Measurements from ENCODE around the gene MARF1. TPM values are rescaled to one million over a fixed set of nuclear protein-coding genes. Genes with fewer than 3 reads are reported as not detected.
"Not testable (repeated sequence)": the region's sequence is repeated elsewhere in the genome, so short reads cannot be mapped to it uniquely, and the experiment has no call there.

Gene MARF1
- total and polyA plus RNA-seq, 3 experiments from 2014 or later: 16.9 to 75.3 (median 69.0) TPM

DNA sequence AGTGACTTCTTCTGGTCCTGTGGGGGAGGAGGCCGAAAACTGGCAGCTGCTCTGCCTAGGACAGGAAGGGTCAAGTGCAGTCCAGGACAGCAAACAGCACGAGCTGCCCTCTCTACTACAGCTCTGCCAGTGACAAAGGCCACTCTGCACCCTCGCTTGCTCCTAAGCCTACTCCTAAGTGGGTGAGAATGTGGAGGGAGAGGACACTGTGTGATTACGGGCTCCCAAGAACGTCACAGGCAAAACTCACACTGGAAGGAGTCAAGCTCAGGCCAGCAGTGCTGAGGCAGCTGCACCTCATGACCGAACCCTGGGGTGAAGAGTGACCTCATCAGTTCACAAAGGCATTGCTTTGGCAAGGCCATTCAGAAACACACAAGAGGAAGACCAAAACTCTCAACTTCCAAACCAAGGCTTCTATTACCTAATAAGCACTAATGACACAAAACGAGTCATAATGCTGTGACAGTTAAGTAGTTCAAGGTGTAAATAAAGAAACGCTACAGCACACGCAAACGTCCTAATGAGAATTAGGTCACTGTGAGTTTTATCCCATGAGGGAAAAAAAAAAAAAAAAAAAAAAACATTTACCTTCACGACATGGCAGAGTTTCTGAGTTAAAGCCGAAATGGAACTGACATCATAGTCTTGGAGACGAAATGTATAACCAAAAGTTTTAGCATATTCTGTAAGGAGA, 35.1 kb downstream of the MARF1 start:
- H3K27me3 ChIP-seq (ENCODE audit: insufficient read depth, low read length, poor library complexity, severe bottlenecking): no peaks in the 10 kb centered on the region
- POLR2A ChIA-PET: no interaction called here
- peak overlapping the region in 2 of 8 donors; percentile 15 to 63 for H3K27ac Mint-ChIP-seq
- H3K27ac ChIP-seq (ENCODE audit: low read depth, low read length): no peak overlapping the region
- H3K4me3 ChIP-seq (ENCODE audit: low read length): no peak overlapping the region
- H3K9me3 Mint-ChIP-seq: no peaks in the 10 kb centered on the region
- peaks cover 3 to 12% (median 8%) of the 10 kb centered on the region in 3 donors for H3K4me1 Mint-ChIP-seq
- no peaks in the 10 kb centered on the region for H3K9me3 ChIP-seq (ENCODE audit: low read length)
- H3K4me3 Mint-ChIP-seq: no peak overlapping the region
- no peak for DNase-seq
- H3K4me1 ChIP-seq (ENCODE audit: insufficient read depth, low read length): no peaks in the 10 kb centered on the region
- peaks cover 85% of the 10 kb centered on the region for H3K36me3 ChIP-seq (ENCODE audit: insufficient read depth, low read length)
- H3K36me3 Mint-ChIP-seq: peaks cover 31 to 98% (median 55%) of the 10 kb centered on the region in 3 donors
- CTCF ChIA-PET: interaction anchor here (1.0 kb wide), 1 partner anchor 52 kb away, joined by 4 read pairs; no protein-coding TSS in a partner anchor
- no peaks in the 10 kb centered on the region for H3K27me3 Mint-ChIP-seq

DNA sequence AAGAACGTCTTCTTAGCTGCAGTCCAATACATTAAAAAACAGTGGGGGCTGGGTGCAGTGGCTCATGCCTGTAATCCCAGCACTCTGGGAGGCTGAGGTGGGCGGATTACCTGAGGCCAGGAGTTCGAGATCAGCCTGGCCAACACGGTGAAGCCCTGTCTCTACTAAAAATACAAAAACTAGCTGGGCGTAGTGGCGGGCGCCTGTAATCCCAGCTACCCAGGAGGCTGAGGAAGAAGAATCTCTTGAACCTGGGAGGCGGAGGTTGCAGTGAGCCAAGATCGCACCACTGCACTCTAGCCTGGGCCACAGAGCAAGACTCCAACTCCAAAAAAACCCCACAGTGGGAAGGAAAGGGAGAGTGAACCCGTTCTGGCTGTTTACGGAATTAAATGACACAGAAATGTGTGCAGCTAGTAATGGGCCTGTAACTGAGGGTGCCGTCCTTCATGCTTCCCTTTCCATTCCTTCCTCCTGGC, 35.7 kb downstream of the MARF1 start:
- H3K4me3 ChIP-seq (ENCODE audit: low read length); H3K27ac ChIP-seq (ENCODE audit: low read depth, low read length); DNase-seq; H3K9me3 ChIP-seq (ENCODE audit: low read length); POLR2A ChIA-PET; H3K9me3 Mint-ChIP-seq; H3K4me3 Mint-ChIP-seq; H3K27me3 ChIP-seq (ENCODE audit: insufficient read depth, low read length, poor library complexity, severe bottlenecking); CTCF ChIA-PET; H3K4me1 ChIP-seq (ENCODE audit: insufficient read depth, low read length); H3K27me3 Mint-ChIP-seq: not testable (repeated sequence)
- Mint-ChIP-seq H3K4me1 (peaks cover 3 to 12% (median 8%) of the 10 kb centered on the region in 3 donors), H3K36me3 (peaks cover 34 to 98% (median 53%) of the 10 kb centered on the region in 3 donors), H3K27ac (peak overlapping the region in 4 of 8 donors; percentile 59 to 80 (median 77))
- H3K36me3 ChIP-seq (ENCODE audit: insufficient read depth, low read length): peaks cover 85% of the 10 kb centered on the region

DNA sequence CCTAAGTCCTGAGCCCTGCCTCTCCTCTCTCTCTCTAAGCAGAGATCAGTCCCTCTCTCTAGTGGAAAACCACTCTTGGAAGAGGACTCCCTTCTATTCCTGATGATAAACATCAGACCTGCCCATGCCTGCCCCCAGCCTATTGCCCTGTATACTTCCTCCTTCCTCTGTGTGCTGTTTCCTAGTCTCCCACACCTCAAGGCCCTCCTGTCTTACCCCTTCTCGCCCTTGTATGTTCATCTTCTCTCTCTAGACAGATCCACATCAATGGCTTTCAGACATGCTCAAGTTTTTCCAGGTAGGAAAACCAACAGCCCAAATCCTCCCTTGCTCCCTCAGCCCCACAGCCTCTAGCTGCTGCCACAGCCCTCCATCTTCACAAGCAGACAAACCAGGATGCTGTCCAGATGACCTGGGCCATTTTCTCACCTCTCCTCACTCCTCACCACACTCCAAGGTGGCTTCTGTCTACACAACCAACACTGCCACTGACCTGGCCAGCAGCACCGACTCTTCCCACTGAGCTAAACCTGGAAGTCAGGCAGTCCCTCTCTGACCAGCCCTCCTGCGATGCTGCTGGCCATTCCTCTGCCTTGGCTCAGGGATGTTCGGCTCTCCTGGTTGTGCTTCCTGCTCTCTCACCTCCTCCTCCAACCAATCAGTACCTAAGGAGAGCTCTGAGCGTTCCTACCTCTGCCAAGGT, 36.3 kb downstream of the MARF1 start:
- peak overlapping the region; percentile 22 to 93 (median 62) for H3K27ac Mint-ChIP-seq
- ChIA-PET POLR2A (no interaction called here), CTCF (no interaction called here)
- Histone ChIP-seq H3K27me3 (ENCODE audit: insufficient read depth, low read length, poor library complexity, severe bottlenecking) (no peaks in the 10 kb centered on the region), H3K36me3 (ENCODE audit: insufficient read depth, low read length) (peaks cover 85% of the 10 kb centered on the region), H3K27ac (ENCODE audit: low read depth, low read length) (no peak overlapping the region), H3K4me1 (ENCODE audit: insufficient read depth, low read length) (no peaks in the 10 kb centered on the region), H3K4me3 (ENCODE audit: low read length) (no peak overlapping the region), H3K9me3 (ENCODE audit: low read length) (no peaks in the 10 kb centered on the region)
- no peak for DNase-seq
- H3K4me1 Mint-ChIP-seq: peaks cover 3 to 12% (median 8%) of the 10 kb centered on the region in 3 donors
- no peak overlapping the region for H3K4me3 Mint-ChIP-seq
- no peaks in the 10 kb centered on the region for H3K27me3 Mint-ChIP-seq
- peaks cover 35 to 98% (median 55%) of the 10 kb centered on the region in 3 donors for H3K36me3 Mint-ChIP-seq
- no peaks in the 10 kb centered on the region for H3K9me3 Mint-ChIP-seq

DNA sequence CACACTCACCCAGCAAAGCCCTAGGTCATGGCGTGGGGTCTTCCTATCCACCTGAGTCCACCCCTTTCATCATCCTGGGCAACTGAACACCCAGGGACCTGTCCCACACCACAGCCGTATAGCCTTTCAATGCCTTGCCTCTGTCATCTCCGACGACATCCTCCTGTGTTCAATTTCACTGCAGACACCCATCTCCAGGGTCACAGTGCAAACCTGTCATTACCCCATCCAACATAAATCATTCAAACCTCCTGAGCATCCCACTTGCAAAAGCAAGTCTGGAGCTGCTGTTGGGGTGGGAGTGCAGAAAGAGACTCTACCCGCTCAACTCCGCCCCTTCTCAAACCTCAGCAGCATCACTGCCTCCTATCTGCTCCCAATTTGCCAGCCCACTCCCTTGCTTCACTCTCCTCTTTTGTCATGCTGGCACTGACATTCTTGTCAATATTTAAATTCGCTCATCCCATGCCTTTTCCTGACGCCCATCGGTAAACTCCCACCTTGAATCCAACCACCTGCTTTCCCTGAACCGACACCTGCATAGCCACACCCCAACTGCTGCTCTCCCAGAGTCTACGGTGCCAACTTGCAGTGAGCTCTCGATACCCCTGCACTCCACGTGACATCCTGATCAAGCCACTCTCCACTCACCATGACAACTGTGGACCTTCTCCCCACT, 37.0 kb downstream of the MARF1 start:
- Histone ChIP-seq H3K4me3 (ENCODE audit: low read length) (no peak overlapping the region), H3K4me1 (ENCODE audit: insufficient read depth, low read length) (no peaks in the 10 kb centered on the region), H3K9me3 (ENCODE audit: low read length) (no peaks in the 10 kb centered on the region), H3K36me3 (ENCODE audit: insufficient read depth, low read length) (peaks cover 84% of the 10 kb centered on the region), H3K27me3 (ENCODE audit: insufficient read depth, low read length, poor library complexity, severe bottlenecking) (no peaks in the 10 kb centered on the region), H3K27ac (ENCODE audit: low read depth, low read length) (no peak overlapping the region)
- Mint-ChIP-seq H3K27me3 (no peaks in the 10 kb centered on the region), H3K4me3 (no peak overlapping the region), H3K4me1 (peaks cover 3 to 15% (median 8%) of the 10 kb centered on the region in 3 donors), H3K36me3 (peaks cover 35 to 99% (median 60%) of the 10 kb centered on the region in 3 donors), H3K27ac (peak overlapping the region; percentile 0 to 93 (median 70)), H3K9me3 (no peaks in the 10 kb centered on the region)
- no peak for DNase-seq
- CTCF ChIA-PET: no interaction called here
- POLR2A ChIA-PET: interaction anchor here (0.5 kb wide), 1 partner anchor 17 kb away, joined by 3 read pairs; no protein-coding TSS in a partner anchor

DNA sequence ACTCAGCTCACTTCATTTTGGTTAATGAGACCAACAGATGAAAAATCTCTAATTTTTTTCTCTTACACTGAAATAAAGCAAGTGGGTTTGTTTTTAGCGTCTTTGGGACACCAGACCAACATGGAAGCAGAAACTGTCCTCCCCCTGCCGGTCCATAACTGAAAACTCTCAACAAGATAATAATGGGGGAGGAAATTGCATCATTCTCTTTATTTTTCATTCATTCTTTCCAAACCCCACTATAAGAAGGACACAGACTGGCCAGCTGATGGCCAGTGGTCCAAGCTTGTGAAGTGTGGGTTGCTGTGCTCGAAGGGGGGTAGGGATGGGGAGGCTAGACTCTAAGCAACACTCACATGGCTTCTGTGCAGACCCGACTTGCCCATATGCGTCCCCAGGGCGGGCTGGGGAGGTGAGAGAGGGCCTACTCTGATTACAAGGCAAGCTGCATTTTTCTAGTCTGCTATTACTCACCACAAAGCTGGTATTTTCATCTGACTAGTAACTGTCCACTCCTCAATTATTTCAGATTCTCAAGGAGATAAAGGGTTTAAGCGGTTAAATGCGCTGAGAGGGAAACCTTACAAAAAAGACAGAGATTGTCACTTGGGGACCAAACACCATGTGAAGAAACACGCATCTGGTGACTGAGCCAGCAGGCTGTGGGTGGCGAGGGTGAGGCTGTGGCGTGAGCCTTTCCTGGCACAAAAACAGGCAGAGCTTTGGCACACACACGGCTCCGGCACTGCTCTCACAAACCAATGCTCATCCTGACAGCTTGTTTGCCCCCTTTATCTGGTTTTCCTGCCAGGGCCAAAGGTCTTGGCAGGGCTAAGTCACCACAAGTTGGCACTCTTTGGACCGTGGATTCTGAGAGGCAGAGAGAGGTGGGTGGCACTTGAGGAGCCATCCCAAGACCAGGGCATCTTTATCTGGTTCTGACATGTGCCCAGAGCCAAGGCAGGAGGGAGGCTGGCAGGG, 38.2 kb downstream of the MARF1 start:
- CTCF ChIA-PET: interaction anchor here (0.6 kb wide), 1 partner anchor 196 kb away, joined by 3 read pairs; no protein-coding TSS in a partner anchor

DNA sequence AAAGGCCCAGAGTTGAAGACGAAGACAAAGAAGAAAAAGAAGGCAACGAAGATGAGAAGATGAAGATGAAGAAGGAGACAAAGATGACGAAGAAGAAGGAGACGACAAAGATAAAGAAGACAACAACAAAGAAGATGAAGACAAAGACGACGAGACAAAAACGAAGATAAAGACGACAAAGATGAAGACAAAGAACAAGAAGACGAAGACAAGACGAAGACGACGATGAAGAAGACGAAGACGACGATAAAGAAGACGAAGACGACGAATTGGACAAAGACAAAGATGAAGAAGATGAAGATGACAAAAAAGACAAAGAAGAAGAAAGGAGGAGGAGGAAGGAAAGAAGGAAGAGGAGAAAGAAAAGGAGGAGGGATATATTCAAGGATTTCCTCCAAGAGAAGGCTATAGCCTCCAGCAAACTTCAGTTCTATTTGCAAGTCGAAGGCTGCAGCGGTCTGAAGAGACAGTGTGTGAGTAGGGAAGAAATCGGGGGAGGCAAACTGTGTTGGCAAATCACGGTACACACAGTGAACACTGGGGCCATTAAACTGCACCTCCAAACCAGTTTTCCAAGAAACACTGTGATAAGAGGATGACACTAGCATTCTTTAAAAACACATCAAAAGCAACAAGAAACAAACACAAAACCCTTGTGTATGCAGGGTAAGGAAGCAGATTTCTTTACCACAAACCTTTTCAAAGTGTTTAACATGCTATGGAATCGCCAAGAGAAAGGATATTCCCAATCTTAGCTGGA, 40.5 kb downstream of the MARF1 start:
- H3K4me1 ChIP-seq (ENCODE audit: insufficient read depth, low read length): no peaks in the 10 kb centered on the region
- H3K27me3 Mint-ChIP-seq: no peaks in the 10 kb centered on the region
- no peaks in the 10 kb centered on the region for H3K27me3 ChIP-seq (ENCODE audit: insufficient read depth, low read length, poor library complexity, severe bottlenecking)
- no peaks in the 10 kb centered on the region for H3K9me3 Mint-ChIP-seq
- H3K9me3 ChIP-seq (ENCODE audit: low read length): no peaks in the 10 kb centered on the region
- ChIA-PET POLR2A (no interaction called here), CTCF (no interaction called here)
- peaks cover 72% of the 10 kb centered on the region for H3K36me3 ChIP-seq (ENCODE audit: insufficient read depth, low read length)
- H3K36me3 Mint-ChIP-seq: peaks cover 30 to 99% (median 53%) of the 10 kb centered on the region in 3 donors
- H3K27ac Mint-ChIP-seq: peak overlapping the region in 4 of 8 donors; percentile 1 to 87 (median 48)
- no peak overlapping the region for H3K27ac ChIP-seq (ENCODE audit: low read depth, low read length)
- no peak overlapping the region for H3K4me3 ChIP-seq (ENCODE audit: low read length)
- peak overlapping the region in 1 of 7 donors; percentile 8 for H3K4me3 Mint-ChIP-seq
- peaks cover 3 to 16% (median 8%) of the 10 kb centered on the region in 3 donors for H3K4me1 Mint-ChIP-seq
- no peak for DNase-seq

More for the DNA sequence above, 38.2 kb downstream of the MARF1 start:
- Histone ChIP-seq H3K27me3 (ENCODE audit: insufficient read depth, low read length, poor library complexity, severe bottlenecking) (no peaks in the 10 kb centered on the region), H3K4me3 (ENCODE audit: low read length) (no peak overlapping the region), H3K4me1 (ENCODE audit: insufficient read depth, low read length) (no peaks in the 10 kb centered on the region), H3K9me3 (ENCODE audit: low read length) (no peaks in the 10 kb centered on the region), H3K27ac (ENCODE audit: low read depth, low read length) (no peak overlapping the region), H3K36me3 (ENCODE audit: insufficient read depth, low read length) (peaks cover 86% of the 10 kb centered on the region)
- H3K4me1 Mint-ChIP-seq: peaks cover 3 to 15% (median 8%) of the 10 kb centered on the region in 3 donors
- H3K4me3 Mint-ChIP-seq: no peak overlapping the region
- POLR2A ChIA-PET: interaction anchor here (0.5 to 1.0 kb wide), 2 partner anchors 10 to 12 kb away, joined by 3 read pairs; no protein-coding TSS in a partner anchor
- H3K9me3 Mint-ChIP-seq: no peaks in the 10 kb centered on the region
- H3K27ac Mint-ChIP-seq: peak overlapping the region in 4 of 8 donors; percentile 47 to 85 (median 64)
- no peak for DNase-seq
- no peaks in the 10 kb centered on the region for H3K27me3 Mint-ChIP-seq
- peaks cover 41 to 99% (median 56%) of the 10 kb centered on the region in 3 donors for H3K36me3 Mint-ChIP-seq

Data from CD8-positive, alpha-beta memory T cell (primary cell).